NCI-H748 (cell line): ENCODE data around the gene NCOA1.
A peak's percentile ranks its signal among the peaks of the same experiment; 100 is the strongest.
"Not testable (repeated sequence)": the region's sequence is repeated elsewhere in the genome, so short reads cannot be mapped to it uniquely, and the experiment has no call there.

Experiments
- DNase-seq: peaks from one replicate; lab custom pipeline; 2025; ENCODE audit not compliant: unreplicated experiment; lab: John Stamatoyannopoulos, UW

NCOA1 gene

GRCh38 chr2:24571828-24572442 is 80.9 kb downstream of the NCOA1 start:
- no peak for DNase-seq

GRCh38 chr2:24576146-24576545 is 85.1 kb downstream of the NCOA1 start:
- DNase-seq, result no peak

GRCh38 chr2:24576617-24577016 is 85.6 kb downstream of the NCOA1 start:
- no peak for DNase-seq

- DNase-seq, result no peak
Observed at GRCh38 chr2:24577481-24577880, 86.4 kb downstream of the NCOA1 start.

- DNase-seq, result no peak
Observed at GRCh38 chr2:24579053-24579803, 88.2 kb downstream of the NCOA1 start.

- DNase-seq, result no peak
Observed at GRCh38 chr2:24580561-24580960, 89.5 kb downstream of the NCOA1 start.

GRCh38 chr2:24581971-24582370 is 90.9 kb downstream of the NCOA1 start:
- DNase-seq, result not testable (repeated sequence)

- DNase-seq, result no peak
Observed at GRCh38 chr2:24586955-24587354, 95.9 kb downstream of the NCOA1 start.

- no peak for DNase-seq
Observed at GRCh38 chr2:24588294-24588693, 97.2 kb downstream of the NCOA1 start.

- no peak for DNase-seq
Observed at GRCh38 chr2:24592441-24593100, 101.5 kb downstream of the NCOA1 start.

GRCh38 chr2:24594283-24594682 is 103.2 kb downstream of the NCOA1 start:
- no peak for DNase-seq

GRCh38 chr2:24597181-24597870 is 106.3 kb downstream of the NCOA1 start:
- no peak for DNase-seq

GRCh38 chr2:24600140-24600539 is 109.1 kb downstream of the NCOA1 start:
- not testable (repeated sequence) for DNase-seq

- DNase-seq, result no peak
Observed at GRCh38 chr2:24611631-24612030, 120.6 kb downstream of the NCOA1 start.

GRCh38 chr2:24613154-24613814 is 122.2 kb downstream of the NCOA1 start:
- peak; percentile 87 for DNase-seq

GRCh38 chr2:24616616-24617015 is 125.6 kb downstream of the NCOA1 start:
- DNase-seq, result no peak

- no peak for DNase-seq
Observed at GRCh38 chr2:24617424-24617823, 126.4 kb downstream of the NCOA1 start.

- DNase-seq, result no peak
Observed at GRCh38 chr2:24618144-24618543, 127.1 kb downstream of the NCOA1 start.

- DNase-seq, result no peak
Observed at GRCh38 chr2:24618680-24619079, 127.6 kb downstream of the NCOA1 start.

GRCh38 chr2:24620936-24621335 is 129.9 kb downstream of the NCOA1 start:
- DNase-seq, result no peak
